Activated effector memory CD4-positive, alpha-beta T cell treated with anti-CD3 and anti-CD28 coated beads, Interleukin-2, amount 50 U/mL, for 16 hours (primary cell): ENCODE data around the gene CNTN4.
"Not testable (repeated sequence)": the region's sequence is repeated elsewhere in the genome, so short reads cannot be mapped to it uniquely, and the experiment has no call there.

Experiments used
- DNase-seq: peaks from one replicate; pipeline ENCODE4 v3.0.0-alpha.2; 2020

CNTN4 gene

DNA sequence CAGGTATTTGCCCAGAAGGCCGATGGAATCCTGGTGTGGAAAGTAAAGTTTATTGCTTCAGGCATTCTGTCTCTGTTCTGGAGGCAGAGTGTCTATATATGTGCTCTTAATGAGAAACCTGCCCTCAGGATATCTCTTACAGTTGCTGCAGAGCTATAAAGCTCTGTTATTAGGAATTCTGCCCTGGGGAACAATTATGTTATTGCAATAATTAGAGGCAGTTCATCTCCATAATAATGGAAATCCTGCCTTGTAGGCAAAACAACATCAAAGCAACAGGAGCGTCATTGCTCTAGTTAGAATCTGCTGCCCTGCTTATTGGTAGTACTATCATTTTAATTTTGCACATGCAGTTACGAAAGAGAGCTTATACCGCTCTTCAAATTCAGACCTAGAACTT, 835.9 kb downstream of the CNTN4 start:
- no peak for DNase-seq

GRCh38 chr3:2937055-2937454, 838.4 kb downstream of the CNTN4 start:
- no peak for DNase-seq

DNA sequence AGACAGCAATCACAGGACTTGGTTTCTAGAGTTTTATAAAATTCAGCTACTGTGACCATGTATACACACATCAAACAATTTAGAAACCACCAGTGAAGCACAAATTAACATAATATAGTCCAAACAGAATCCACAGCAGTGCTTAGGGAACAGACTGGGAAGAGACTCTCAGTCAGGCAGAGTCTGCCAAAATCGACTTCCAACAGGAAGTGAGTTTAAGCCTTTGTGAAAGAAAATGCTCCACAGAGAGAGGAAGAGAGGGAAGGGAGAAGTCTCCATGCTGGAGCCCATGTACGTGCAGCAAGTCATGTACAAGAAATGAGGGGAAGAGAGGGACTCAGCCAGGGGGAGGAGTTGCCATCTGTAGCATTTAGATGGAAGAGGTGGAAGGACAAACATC, 838.9 kb downstream of the CNTN4 start:
- no peak for DNase-seq

DNA sequence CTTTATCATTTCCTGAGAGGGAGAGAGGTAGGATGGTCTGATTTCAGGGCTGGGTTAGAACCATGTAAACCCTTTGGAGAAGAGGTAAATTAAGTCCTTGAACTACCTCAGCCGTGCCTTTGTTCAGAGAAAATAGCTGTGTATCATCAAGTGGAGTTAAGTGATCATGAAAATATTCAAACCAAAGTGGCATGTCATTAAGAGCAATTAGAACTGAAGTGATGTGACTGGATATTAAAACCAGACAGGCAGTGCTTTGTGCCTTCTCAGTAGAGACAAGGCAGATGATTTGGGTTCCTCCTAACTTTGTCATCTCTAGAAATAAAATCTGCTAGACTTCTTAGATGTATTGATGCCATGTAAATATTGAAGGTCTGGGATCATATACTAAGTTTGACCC, 840.0 kb downstream of the CNTN4 start:
- DNase-seq: no peak

DNA sequence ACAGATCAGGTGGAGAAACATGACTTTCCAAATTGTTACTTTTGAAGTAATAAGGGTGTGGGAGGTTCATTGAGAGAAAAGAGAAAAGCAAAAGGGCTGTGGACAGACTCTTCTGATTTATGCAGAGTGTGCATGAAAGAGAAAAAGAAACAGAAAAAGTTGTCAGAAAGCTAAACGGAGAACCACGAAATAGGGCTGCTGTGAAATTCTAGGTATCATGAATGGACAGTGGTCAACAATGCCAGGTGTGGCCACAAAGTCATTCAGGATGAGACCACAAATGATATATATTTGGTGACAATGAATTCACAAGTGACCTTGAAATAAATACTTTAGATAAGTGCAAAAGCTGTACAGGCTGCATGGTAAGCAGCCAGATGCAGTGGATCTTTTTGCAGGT, 841.4 kb downstream of the CNTN4 start:
- no peak for DNase-seq

DNA sequence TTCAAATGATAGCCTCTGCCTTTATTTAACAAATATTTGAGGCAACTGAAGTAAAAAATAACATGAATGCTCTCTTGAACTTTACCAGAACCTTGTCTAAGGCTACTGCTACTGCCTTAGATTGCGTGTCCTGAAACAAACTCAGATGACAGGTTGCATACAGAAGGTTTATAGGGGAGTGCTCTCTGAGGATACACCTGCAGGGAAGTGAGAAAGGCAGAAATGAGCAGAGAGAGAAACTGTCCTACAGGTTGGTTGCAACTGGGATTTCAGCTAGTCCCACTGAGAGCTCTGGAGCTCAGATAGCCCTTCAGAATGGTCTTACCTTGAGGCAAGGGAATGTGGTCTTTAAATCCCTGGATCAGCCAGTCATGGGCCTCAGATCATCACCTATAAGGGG, 846.0 kb downstream of the CNTN4 start:
- no peak for DNase-seq

DNA sequence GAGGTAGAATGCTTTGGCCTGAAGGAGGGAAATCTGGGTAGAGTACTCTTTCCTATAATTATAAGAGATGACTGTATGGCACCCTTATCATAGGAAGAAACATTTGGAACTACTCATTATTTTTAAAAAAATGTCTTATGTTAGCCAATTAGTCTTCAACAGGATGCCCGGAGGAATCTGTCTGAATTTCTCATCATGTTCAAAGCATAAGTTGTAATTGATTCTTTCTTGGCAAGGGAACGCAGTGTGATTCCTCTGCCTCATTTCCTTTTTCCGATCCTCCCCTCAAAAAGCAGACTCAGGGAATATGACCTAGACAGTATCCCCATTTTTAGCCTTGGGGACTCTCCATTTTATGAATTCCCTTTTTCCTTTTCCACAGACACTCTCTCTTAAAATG, 846.5 kb downstream of the CNTN4 start:
- DNase-seq: no peak

- no peak for DNase-seq
These were observed 848.9 kb downstream of the CNTN4 start for GRCh38 chr3:2947536-2947935.

GRCh38 chr3:2948882-2949281, 850.2 kb downstream of the CNTN4 start:
- DNase-seq: no peak

DNA sequence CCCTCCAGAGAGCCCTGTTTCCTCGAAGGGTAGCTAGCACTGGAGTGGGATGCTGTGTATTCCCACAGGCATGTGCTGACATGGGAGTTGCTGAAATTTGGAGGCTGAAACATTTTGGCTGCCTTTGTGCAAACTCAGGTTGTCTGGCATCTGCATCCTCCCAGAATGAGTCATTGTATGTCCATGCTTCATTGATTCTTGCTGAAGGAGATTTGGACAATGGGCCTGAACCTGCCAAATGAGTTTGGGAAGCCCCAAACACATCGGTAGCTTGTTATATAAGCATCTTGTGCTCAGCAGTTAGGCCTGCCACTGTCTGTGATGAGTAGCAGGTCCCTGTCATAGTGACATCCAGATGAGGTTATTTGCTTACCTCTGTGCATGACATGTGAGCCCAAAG, 851.5 kb downstream of the CNTN4 start:
- no peak for DNase-seq

DNA sequence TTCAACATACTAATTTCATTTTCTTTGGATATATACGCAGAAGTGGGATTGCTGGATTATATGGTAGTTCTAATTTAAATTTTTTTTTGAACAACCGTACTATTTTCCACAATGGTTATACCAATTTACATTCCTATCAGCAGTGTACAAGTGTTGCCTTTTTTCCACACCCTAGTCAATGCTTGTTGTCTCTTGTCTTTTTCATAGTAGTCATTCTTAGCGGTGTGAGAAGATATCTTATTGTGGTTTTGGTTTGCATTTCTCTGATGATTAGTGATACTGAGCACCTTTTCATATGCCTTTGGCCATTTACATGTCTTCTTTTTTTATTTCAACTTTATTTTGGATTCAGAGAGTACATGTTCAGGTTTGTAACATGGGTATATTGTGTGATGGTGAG, 858.4 kb downstream of the CNTN4 start:
- no peak for DNase-seq

- no peak for DNase-seq
These were observed 859.9 kb downstream of the CNTN4 start for GRCh38 chr3:2958551-2958950.

DNA sequence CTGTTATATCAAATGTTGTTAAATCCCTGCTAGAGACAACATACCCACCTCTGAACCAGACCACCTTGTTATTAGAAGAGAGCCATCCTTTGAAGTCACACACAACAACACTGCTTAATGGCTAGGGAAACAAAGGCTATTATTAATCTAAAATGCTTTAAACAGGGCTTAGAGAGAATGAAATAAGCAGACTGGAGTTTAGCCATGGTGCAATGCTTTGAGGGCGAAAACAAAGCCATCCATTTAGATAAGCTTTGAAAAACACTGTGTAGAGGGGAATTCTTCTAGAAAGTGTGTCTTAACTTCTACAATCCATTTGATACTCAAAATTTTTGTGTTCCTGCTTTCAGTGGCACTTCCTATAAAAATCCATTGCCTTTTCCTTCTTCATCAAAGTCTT, 862.9 kb downstream of the CNTN4 start:
- DNase-seq: no peak

GRCh38 chr3:2967871-2968270, 869.2 kb downstream of the CNTN4 start:
- DNase-seq: no peak

GRCh38 chr3:2968475-2968874, 869.8 kb downstream of the CNTN4 start:
- no peak for DNase-seq

- DNase-seq: no peak
These were observed 877.5 kb downstream of the CNTN4 start for GRCh38 chr3:2976212-2976611.

DNA sequence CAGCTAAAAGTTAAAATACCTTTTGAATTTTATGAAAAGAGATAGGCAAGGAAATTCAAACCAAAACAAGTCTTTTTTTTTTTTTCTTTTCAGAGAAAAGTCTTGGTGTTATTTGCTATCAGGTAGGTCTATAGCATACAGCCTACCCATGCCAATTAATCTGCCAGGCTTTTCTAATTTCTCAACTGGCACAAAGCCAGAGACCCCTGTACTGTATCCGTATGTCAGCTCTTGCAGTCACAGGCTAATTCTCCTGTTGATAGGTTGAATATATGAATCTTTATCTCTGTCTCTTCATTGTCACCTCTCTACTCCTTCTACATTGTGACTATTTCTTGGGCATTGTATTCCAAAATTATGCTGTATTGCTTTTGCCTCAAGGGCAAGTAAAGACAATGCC, 878.1 kb downstream of the CNTN4 start:
- no peak for DNase-seq

GRCh38 chr3:2978977-2979732, 880.5 kb downstream of the CNTN4 start:
- DNase-seq: no peak

- DNase-seq: no peak
These were observed 885.6 kb downstream of the CNTN4 start for GRCh38 chr3:2984005-2984830.

GRCh38 chr3:2984831-2985220, 886.2 kb downstream of the CNTN4 start:
- DNase-seq: no peak

GRCh38 chr3:2985479-2985878, 886.8 kb downstream of the CNTN4 start:
- no peak for DNase-seq

DNA sequence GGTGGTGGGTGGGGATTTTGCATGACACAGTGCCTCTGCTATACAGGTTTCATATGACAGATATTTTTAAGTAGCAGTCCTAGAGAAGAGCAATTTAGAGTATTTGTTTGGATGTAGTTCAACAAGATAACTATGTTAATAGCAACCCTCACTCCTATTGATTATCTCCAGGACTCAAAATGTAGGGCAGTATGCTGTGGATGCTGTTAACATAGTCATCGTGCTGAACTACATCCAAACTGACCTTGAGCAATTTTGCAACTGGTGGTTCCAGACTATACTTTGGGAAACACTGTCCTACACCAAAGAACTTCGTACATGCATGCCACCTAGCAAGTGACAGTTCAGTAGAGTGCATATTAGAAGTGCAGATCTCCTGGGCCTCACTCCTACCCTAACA, 893.9 kb downstream of the CNTN4 start:
- no peak for DNase-seq

GRCh38 chr3:2993130-2993529, 894.5 kb downstream of the CNTN4 start:
- DNase-seq: not testable (repeated sequence)

DNA sequence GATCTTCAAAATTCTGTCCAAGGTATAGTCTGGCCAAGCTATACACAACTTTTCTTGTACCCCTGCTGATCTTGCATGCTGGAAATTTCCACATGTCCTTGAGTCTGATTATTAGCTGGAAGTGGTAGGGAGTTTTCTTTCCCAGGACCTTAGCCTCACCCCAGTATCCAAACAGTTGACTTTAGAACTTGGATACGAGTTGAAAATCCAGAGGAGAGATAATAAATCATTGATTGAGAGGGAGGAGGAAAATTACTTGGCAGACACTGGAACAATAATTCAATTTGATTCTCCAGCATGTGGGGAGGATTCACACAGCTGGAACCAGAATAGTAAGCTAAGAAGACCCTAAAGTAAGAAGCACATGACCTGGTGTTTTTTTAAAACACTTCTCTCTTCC, 895.1 kb downstream of the CNTN4 start:
- no peak for DNase-seq

DNA sequence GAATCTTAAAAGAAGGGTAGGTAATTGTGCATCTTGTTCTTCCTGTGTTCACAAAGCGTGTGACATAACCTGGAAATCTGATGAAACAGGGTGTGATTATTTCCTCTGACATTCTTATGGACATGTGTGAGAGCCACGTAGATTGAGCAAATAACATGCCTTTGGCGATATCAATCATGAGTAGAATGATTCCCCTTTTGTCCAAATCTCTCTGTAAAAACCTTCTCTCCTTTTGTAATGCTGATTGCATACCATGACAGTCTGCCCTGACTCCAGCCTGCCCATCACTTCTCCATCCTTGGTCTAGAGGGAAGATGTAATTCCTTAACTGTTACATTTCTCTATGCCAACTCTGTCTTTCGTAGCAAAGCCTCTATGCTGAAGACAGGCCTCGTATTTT, 896.5 kb downstream of the CNTN4 start:
- no peak for DNase-seq
